BJ (cell line): ENCODE data around the gene DHX30. TPM values are rescaled to one million over a fixed set of nuclear protein-coding genes. Genes with fewer than 3 reads are reported as not detected.
"Not testable (repeated sequence)": the region's sequence is repeated elsewhere in the genome, so short reads cannot be mapped to it uniquely, and the experiment has no call there.

Experiments
- CTCF ChIA-PET: fragments of 350-600 bp; formaldehyde crosslinking; extraction: SDS; loops from one replicate; lab custom pipeline; 2021; ENCODE audit warnings: antibody characterized with exemption, inconsistent platforms; lab: Yijun Ruan, JAX
- POLR2A ChIA-PET: fragments of 300-600 bp; sonication (Branson Sonifier 250); formaldehyde crosslinking; extraction: SDS; loops from one replicate; lab custom pipeline; 2021; ENCODE audit warnings: antibody characterized with exemption; lab: Charles Lee
- DNase-seq: peaks from one replicate; pipeline ENCODE4 v3.0.0-alpha.2; 2011; ENCODE audit warnings: low read depth
- H3K27me3 ChIP-seq: 2 replicates; pipeline ENCODE4 v1.6.0; 2011; ENCODE audit warnings: low read length; ENCODE audit not compliant: control insufficient read depth, insufficient read depth
- H3K36me3 ChIP-seq: 2 replicates; pipeline ENCODE4 v1.5.1; 2011; ENCODE audit warnings: low read length; ENCODE audit not compliant: control insufficient read depth, insufficient read depth
- H3K4me3 ChIP-seq: 2 replicates; pipeline ENCODE4 v1.5.1; 2011; ENCODE audit warnings: low read depth, mild to moderate bottlenecking, control low read depth, low read length
- polyA plus RNA-seq: library from polyadenylated mRNA; depleted of rRNA; stranded (reverse); fragments of >200 nt; gene quantifications from 2 replicates; pipeline ENCODE4 v1.2.3, GENCODE V29; 2011
- TF ChIP-seq, protein P1 (sequence below): IDR thresholded peaks from 2 replicates; pipeline ENCODE4 v1.5.1; 2011; ENCODE audit warnings: low read depth, mild to moderate bottlenecking, control low read depth, inconsistent platforms, low read length, moderate library complexity; ENCODE audit not compliant: insufficient read depth

DHX30 gene
- polyA plus RNA-seq, 1 experiment: 53.4 TPM

- no peak for DNase-seq
- CTCF ChIA-PET: interaction anchor here (0.6 to 1.5 kb wide), 5 partner anchors 11 to 338 kb away, joined by 3 to 4 read pairs (median 3); no protein-coding TSS in a partner anchor
These were observed 79.4 kb downstream of the DHX30 start for GRCh38 chr3:47882338-47882737.

GRCh38 chr3:47884603-47885002 lies 81.7 kb downstream of the DHX30 start:
- CTCF ChIA-PET: no interaction called here
- Histone ChIP-seq H3K27me3 (no peaks in the 10 kb centered on the region), H3K36me3 (peaks cover 3% of the 10 kb centered on the region), H3K4me3 (no peak overlapping the region)
- POLR2A ChIA-PET: no interaction called here
- TF ChIP-seq, protein P1, sequence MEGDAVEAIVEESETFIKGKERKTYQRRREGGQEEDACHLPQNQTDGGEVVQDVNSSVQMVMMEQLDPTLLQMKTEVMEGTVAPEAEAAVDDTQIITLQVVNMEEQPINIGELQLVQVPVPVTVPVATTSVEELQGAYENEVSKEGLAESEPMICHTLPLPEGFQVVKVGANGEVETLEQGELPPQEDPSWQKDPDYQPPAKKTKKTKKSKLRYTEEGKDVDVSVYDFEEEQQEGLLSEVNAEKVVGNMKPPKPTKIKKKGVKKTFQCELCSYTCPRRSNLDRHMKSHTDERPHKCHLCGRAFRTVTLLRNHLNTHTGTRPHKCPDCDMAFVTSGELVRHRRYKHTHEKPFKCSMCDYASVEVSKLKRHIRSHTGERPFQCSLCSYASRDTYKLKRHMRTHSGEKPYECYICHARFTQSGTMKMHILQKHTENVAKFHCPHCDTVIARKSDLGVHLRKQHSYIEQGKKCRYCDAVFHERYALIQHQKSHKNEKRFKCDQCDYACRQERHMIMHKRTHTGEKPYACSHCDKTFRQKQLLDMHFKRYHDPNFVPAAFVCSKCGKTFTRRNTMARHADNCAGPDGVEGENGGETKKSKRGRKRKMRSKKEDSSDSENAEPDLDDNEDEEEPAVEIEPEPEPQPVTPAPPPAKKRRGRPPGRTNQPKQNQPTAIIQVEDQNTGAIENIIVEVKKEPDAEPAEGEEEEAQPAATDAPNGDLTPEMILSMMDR: no peak
- no peak for DNase-seq

More at GRCh38 chr3:47882338-47882737, 79.4 kb downstream of the DHX30 start:
- POLR2A ChIA-PET: no interaction called here
- Histone ChIP-seq H3K4me3 (no peak overlapping the region), H3K27me3 (no peaks in the 10 kb centered on the region), H3K36me3 (peaks cover 2% of the 10 kb centered on the region)
- TF ChIP-seq, protein P1: no peak

DNA sequence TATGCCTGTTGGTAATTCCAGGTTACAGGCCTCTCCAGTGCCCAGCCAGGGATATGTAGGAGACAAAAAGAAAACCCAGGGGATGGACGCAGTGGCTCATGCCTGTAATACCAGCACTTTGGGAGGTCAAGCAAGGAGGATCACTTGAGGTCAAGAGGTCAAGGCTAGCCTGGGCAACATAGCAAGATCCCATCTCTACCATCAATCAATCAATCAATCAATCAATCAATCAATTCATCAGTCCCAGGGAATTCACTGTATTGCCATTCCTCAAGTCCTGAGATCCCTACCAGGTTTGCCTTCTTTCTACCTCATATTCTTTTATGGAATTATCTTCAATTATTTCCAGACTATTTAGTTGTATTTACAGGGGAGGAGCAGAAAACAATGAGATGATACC lies 82.2 kb downstream of the DHX30 start:
- ChIA-PET POLR2A (no interaction called here), CTCF (no interaction called here)
- no peak for DNase-seq

GRCh38 chr3:47887991-47888390 lies 85.1 kb downstream of the DHX30 start:
- POLR2A ChIA-PET, H3K27me3 ChIP-seq, H3K4me3 ChIP-seq, DNase-seq, H3K36me3 ChIP-seq: not testable (repeated sequence)
- CTCF ChIA-PET: interaction anchor here (1.2 kb wide), 1 partner anchor 28 kb away, joined by 4 read pairs; no protein-coding TSS in a partner anchor

More for the DNA sequence above, 82.2 kb downstream of the DHX30 start:
- Histone ChIP-seq H3K27me3 (no peaks in the 10 kb centered on the region), H3K36me3 (peaks cover 3% of the 10 kb centered on the region), H3K4me3 (no peak overlapping the region)
- TF ChIP-seq, protein P1: no peak

DNA sequence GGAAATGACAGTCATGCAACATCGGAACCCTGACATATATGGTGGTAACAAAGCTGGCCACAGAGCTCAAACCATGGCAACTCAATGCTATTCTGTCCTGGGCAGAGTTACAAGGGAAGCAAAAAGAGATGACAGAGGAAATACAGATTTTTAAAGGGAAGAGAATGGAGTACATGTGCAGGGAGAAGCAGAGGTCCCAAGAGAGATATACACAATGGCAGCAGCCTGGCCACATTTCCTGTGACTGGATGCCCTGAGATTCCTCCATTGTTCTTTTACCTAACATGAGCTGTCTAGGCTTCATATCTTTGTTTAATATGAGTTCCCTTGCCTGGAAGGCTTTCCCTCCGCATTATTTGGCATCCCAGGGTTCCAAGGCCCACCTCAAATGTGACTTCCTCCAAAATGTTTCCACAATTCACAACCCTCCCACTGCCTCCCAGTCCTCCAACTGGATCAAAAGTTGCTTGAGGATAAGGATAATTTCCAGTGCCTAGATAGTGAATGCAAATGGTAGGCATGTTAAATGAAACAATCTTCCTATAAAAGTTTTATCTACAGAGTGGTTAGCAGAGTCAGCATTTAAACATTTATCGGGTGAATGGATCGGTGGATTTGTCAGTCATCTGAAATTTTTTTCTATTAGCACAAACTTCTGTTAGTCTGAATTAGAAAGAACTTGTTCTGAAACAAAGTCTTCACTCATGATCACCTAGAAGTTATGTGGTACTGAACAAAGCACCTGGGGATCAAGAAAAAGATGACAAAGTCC lies 86.2 kb downstream of the DHX30 start:
- CTCF ChIA-PET: interaction anchor here (1.8 kb wide), 1 partner anchor 269 kb away, joined by 4 read pairs; no protein-coding TSS in a partner anchor
- POLR2A ChIA-PET: no interaction called here
- TF ChIP-seq, protein P1: no peak
- Histone ChIP-seq H3K36me3 (peaks cover 9% of the 10 kb centered on the region), H3K4me3 (no peak overlapping the region), H3K27me3 (no peaks in the 10 kb centered on the region)
- DNase-seq: no peak
